HG03095 (cell line): Measurements from ENCODE around the gene ATP1A2.
"Not testable (repeated sequence)": the region's sequence is repeated elsewhere in the genome, so short reads cannot be mapped to it uniquely, and the experiment has no call there.

Experiments
- ATAC-seq: cut with Tn5 transposase; IDR thresholded peaks from one replicate; pipeline ENCODE4 v1.9.1; 2021; ENCODE audit warnings: moderate library complexity; ENCODE audit not compliant: unreplicated experiment

ATP1A2 gene

DNA sequence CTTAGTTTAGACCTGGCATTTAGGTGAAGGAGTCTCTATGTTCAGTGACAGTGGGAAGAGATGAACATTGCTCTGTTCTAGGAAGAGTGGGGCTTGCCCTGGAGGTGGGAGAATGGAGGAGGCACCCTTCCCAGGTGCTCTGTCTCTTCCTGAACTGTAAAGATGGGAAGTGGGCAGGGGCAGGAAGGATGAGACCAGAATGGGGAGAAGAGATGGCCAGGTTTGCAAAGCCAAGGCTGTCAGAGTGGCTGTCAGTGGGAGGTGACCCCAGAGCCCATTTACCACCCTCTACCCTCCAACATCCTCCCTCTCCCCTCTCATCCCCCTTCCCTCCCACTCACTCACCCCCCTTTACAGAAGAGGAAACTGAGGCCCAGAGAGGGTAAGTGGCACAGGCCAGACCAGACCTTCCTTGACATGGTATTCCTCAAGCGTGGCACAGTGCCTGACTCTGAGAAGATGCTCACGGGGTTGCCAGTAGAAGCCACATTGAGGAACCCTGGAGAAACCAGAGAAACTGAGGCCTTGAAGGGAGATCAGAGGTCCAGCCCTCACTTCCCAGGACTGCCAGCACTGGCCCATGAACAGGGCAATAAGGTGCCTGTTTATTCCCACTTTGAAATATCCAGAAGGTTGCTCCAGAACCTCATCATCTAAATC is 15.7 kb upstream of the ATP1A2 start:
- no peak for ATAC-seq

DNA sequence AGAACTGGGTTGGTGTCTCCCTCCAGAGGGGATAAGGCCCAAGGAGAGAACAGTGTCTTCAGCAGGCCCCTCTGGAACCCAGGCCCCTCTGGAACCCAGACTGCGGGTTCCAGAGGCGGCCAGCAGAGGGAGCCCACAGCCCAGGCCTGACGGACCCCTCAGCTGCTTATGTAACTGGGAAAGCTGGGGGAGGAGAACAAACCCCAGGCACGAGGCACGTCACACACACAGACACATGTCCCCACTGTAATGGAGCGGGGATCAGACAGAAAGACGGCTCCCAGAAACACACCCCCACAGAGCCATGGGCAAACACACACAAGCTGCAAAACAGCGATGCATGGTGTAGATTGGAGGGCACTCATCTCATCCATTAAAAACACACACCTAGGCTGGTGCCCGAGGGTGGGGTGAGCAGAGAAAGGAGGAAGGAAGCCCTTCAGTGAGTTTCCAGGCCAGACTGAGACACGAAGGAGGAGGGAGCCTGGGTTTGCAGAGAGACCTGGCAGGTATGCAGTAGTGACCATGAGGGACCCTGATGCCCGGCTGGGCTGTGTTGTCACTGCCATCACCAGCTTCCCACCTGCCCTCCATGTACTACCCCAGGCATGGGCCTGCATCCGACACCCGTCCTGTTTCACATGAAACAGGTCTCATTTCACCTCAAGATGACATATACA is 14.4 kb upstream of the ATP1A2 start:
- peak; percentile 33 for ATAC-seq

DNA sequence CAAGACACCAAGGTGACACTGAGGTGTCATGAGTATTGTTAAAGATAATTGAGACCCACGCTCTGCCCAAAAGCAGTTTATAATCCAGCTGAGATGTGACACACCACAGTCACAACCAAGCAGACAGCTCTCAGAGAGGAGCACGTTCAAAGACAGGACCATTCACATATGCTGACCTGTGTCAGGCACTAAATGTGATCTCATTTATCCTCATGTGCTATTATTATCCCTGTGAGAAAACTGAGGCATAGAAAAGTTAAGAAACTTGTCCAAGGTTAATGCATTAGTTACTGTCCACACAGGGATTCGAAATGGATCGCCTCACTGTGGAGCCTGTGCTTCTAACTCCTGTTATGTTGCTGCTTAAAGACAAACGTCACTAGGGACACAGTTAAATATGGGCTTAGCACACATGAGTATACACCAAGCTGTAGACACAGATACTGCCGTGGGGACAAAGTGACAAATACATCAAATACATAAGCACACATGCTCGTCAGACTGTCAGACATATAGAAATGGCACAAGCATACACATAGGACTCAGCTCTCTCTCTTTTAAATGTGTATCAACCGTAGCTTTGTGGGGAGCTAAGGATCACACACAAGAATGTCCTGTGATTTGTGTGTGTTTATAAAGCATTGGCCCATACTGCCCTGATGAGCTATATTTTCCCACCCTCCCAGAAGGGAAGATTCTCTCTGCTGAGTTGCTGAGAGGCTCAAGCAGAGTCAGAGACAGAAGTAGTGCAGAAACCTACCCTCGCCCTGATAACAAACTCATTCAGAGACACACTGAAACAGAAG is 13.6 kb upstream of the ATP1A2 start:
- ATAC-seq: no peak

DNA sequence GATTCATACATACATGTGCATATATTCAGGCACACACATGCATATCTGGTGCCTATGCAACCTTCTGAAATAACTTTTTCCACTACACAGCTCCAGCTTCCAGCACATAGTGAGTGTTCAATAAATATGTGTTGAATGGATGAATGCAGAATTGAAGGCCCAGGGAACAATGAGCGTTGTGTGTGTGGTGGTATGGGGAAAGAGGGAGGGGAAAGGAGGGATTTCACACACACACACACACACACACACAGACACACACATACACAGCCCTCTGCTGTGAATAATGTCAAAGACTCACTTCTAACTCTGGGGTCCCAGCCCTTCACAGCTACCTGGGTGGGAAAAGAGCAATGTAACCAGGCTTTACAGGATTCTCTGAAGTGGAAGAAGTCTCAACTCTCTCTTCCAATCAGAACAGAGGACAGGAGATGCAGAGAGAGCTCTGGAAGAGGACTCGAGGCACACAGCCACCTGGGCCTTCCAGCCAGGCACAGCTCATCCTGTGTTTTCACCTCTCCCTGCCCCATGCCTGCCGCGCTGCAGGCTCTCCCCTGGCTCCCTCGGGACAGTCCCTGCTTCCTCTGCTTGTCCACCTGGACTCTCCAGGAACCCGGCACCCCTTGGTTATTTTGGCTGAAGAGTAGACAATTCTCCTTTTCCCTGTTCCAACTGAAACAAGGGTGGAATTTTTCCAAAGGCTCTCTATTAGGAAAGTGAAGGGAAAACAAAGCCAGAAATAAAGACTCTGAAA is 11.7 kb upstream of the ATP1A2 start:
- no peak for ATAC-seq

DNA sequence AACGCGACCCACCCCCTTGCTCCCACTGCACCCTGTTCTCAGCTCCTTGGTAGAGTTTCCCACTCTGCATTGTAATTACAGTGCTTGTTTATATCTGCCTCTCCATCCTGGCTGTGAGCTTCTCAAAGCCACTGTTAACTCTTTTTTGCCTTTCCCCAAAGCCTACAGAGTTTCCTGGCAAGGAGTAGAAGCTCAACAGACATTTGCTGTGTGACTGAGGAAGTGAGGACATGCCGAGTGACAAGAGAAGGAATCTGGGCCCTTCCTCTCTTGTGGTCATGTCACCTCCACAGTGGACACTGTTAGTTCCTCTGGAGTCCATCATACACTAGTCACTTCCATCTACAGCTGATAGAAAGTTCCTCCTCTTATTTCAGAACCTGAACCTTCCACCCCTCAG is 11.1 kb upstream of the ATP1A2 start:
- ATAC-seq: no peak

DNA sequence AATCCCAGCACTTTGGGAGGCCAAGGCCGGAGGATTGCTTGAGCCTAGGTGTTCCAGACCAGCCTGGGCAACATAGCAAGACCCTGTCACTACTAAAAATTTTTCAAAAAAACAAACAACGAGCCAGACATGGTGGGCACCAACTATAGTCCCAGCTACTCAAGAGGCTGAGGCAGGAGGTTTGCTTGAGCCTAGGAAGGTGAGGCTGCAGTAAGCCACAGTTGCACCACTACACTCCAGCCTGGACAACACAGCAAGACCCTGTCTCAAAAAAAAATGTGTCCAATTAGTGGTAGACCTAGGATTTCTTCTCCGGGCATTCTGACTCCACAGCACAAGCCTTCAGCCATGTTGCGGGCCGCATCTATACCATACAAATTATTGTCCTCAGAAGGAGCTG is 10.4 kb upstream of the ATP1A2 start:
- no peak for ATAC-seq

DNA sequence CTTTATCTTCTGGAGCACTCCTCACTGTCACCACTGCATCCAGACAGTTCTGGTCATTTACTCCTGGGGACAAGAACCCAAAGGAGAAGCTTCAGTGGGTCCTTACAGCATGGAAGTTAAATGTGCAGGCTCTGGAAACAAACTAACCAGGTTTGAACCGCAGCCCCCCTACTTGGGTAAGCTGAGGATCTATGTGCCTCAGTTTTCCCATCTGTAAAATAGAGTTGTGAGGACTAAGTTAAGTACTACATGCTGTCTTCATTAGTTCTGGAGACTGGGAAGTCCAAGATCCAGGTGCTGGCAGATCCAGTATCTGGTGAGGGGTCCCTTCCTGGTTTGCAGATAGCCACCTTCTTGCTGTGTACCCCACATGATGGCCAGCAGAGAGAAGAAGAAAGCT is 8.0 kb upstream of the ATP1A2 start:
- ATAC-seq: no peak

DNA sequence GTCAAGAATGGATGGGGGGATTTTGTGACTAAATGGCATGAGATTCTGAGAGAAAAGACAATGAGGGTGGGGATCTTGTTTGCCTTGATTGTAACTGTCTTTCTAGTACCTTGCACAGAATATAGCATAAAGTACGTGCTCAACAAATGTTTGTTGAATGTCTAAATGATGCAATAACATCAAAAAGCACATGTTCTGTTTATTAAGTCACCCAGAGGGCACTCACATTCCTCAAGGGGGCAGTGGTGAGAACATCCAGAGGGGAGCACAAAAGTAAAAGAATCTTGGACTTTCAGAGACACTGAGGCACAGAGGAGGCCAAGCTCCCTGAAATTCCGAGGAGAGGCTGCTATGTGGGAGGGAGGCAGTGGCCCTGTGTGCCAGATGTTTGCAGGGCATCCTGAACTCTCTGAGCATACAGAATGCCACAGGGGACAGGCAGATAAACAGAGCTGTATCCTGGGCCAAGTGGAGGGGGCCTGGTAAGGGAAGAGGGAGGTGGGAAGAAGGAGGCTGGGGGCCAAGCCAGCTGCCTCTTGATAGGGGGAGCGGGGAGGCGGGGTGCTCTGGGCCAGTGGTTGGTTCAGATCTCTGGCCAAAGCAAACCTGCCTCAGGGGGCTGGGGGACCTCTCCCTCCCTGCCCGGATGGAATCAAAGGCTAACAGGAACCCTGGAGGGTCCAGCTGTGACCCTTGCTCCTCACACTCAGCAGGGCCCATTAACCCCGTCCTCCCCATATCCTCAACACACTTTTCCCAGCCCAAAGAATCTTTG is 6.5 kb upstream of the ATP1A2 start:
- no peak for ATAC-seq

DNA sequence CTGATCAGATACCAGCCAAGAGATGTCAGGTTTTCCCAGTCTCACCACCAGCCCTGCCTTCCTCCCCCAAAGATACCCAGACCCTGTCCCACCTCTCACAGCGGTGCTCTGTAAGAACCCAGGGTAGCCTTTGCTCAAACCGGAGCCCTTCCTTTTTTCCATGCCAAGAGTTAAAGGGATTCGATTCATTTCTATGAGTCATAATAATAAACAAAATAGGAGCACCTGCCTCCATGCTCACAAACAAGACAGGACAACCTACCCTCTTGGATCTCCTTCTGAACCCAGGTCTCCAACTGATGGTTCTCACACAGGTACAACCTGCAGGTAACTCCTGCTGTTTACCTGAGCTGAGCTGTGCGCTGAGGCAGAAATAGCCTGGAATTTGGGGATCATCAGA is 5.9 kb upstream of the ATP1A2 start:
- ATAC-seq: no peak

DNA sequence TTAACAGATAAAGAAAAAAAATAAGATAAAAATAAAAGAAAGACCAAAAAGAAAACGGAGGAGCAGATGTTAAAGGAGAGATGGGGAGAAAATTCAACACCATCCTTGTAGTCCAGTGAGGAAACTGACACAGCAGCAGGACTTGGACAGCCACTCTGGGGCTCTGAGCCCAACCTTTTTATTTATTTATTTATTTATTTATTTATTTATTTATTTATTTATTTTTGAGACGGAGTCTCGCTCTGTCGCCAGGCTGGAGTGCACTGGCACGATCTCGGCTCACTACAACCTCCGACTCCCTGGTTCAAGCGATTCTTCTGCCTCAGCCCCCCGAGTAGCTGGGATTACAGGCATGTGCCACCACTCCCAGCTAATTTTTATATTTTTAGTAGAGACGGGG is 4.1 kb upstream of the ATP1A2 start:
- ATAC-seq: not testable (repeated sequence)

DNA sequence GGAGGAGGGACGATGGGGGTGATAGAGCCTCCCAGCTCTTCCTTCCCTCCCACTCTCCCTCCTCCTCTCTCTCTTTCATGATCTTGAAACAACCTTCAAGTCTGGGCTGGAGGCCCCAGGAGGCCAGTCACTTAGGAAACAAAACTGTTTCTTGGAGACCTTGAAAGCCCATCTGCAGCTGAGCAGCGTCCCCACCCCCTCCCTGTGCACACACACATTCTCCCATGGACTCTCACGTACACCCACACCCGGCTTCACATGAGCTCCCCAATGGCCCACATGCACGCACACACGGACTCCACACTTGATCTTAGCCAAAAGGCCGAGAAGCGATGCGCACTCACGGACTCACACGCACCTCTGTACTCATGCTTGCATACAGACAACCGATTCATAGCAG is 3.2 kb upstream of the ATP1A2 start:
- ATAC-seq: no peak

DNA sequence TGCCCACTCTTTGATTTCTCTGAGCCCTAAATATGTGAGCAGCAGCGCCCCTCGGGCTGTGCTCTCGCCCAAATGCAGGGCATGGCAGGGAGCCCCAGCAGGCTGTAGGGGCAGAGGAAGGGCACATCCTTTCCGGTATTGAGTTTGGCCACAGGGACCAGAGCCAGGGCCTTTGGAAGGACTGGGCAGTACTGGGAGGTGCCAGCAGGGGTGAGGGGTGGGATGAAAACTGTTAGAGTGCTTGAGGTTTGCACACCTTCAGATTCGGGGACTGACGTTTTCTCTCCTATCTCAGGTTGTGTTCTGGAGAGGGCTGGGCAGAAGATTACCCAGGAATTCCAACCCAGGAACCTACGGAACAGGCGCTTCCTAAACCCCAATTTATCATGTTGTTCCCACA is 2.2 kb upstream of the ATP1A2 start:
- no peak for ATAC-seq

DNA sequence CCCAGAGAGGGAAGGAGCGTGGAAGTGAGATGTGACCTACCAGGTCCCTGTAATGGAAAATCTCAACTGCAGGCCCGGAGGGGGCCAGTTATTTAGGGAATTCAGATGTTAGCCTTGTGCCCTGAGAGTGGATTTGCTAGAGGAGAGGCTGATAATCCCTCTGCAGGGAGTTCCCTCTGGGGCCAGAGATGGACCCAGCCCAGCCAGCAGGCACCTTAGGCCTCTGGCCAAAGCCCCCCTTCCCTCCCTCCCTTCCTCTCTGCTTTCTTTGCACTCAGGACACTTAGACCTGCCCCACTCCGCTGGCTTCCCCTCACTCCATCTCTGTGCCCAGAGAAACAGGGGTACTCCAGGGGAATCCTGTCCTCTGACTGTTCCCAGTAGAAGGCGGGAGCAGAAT is 1.5 kb upstream of the ATP1A2 start:
- no peak for ATAC-seq

DNA sequence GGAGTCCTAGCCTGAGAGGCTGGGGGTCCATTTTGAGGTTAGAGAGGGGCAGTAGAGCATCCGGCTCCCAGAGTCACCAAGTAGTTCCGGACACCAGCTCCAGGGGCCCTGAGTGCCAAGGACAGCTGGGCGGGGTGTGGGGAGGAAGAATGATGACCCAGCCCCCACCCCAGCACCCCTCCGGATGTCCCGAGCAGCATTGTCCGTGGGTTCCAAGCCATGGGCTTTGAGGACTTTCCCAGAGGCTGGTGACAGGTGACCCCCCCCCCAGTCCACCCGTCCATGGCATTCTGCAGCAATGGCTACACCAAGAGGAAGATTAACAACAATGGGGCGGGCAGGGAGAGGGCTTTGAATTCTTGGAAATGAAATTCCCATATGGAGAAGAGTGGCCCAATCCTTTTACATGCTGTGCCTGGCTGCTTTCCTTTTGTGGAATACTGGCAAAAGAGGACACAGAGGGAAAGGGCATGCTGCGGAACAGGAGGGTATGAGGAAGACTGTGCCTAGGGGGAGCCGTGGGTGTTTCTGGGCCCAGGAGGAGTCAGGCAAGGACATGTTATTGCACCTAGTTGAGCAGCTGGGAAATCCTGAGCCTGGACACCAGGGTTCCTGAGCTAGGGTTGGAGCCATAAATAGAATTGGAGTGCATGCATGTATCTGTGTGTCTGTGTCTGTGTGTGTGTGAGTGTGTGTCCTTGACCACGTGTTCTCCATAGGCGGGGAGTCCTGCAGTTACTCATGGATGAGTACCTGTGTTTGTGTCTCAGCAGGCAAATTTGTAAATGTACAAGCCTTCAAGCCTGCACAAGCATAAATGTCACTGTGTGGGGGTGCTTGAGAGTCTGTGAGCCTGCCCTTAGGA is 956 bp downstream of the ATP1A2 start:
- ATAC-seq: no peak

DNA sequence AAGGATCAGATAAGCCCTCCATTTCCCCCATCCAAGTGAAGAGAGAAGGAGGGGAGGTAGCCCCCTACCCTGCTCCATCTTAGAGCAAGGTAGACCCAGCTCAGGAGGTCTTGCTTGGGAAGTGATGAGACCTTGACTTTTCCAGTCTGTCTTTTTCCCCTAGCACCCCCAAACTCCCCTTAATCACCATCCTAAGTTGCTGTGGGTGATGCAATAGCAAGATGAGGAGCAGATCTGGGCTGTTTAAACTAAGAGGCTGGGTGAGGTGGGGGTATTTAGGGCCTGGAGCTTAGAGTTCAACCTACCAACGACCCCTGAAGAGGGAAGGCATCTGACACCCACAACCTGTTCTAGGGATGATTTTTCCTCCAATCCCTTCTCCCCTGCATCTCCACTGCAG is 1.7 kb downstream of the ATP1A2 start:
- ATAC-seq: no peak

DNA sequence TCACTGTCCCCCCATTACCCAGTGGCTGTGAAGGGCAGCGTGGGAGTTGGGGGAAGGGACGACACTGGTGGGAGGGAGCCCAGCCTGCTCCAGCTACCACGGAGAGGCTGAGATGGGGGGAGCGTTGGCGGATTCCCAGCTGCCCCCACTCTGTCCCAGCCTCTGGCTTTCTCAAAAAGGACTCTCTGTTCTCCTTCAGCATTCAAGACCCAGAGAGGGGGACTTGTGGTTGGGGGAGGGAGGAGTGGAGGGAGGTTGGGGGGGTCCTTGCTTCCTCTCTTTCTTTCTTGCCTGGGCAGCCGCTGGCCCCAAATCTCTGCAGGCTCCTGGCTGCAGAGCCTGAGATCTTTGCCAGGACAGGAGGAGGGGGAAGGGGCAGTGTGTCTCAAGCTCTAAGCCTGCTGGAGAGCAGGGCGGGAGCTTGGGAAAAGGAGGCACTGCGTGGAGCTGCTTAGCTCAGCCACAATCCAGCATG is 2.2 kb downstream of the ATP1A2 start:
- ATAC-seq: no peak

DNA sequence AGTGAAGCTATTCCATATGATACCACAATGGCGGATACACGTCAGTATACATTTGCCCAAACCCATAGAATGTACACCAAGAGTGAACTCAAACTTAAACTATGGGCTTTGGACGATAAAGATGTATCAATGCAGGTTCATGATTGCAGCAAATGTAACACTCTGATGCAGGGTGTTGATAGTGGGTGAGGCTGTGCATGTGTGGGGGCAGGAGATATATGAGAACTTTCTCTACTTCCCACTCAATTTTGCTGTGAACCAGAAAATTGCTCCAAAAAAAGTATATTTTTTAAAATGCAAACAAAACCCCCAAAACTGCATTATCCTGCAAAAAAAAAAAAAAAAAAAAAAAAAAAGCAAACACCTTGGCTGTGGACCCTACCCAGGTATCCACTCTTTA is 3.4 kb downstream of the ATP1A2 start:
- ATAC-seq: no peak

DNA sequence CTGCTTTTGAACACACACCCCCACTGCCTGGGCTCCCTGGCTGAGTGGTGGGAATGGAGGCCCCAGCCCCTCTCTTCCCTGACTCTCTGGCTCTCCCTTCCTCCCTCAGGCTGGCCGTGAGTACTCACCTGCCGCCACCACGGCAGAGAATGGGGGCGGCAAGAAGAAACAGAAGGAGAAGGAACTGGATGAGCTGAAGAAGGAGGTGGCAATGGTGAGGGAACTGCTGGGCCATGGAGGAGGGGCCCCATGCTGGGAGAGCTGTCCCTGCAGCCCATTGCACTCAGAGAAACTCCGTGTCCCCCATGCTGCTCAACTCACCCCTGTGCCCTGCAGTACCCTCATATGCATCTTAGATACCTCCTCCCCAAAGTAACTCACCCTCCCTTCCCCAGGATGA is 5.2 kb downstream of the ATP1A2 start:
- ATAC-seq: no peak

DNA sequence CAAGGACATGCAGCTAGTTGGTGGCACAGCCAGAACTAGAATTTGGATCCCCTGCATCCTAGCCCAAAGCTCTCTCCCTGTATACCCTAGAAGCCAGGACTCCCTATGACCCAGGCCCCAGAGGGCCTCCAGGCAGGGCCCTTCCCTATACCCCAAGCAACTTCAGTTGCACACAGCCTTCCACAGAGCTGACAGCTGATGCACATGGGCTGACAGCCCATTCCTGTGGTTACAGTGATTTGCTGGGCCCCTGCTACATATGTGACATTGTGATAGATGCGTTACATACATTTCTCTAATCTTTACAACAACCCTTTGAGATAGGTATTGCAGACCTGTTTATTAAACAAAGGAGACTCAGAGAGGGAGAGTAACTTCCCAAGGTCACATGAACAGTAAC is 5.8 kb downstream of the ATP1A2 start:
- ATAC-seq: no peak
